ENCODE results near the gene NUTM1.
"Not testable (repeated sequence)": the region's sequence is repeated elsewhere in the genome, so short reads cannot be mapped to it uniquely, and the experiment has no call there.

NUTM1 gene

GRCh38 chr15:34337557-34338306, 5.4 kb upstream of the NUTM1 start, which contains the start of gene SLC12A6:
Gene SLC12A6, minus strand, starts transcription at chr15:34337781. Its CDS starts 1,101 bp downstream, at chr15:34336680.
- peak; percentile 92 to 94 for DNase-seq

- no peak for DNase-seq
Observed at GRCh38 chr15:34338347-34338746, 4.8 kb upstream of the NUTM1 start.

GRCh38 chr15:34339946-34340345, 3.2 kb upstream of the NUTM1 start:
- DNase-seq, result no peak

- DNase-seq, result no peak
Observed at GRCh38 chr15:34341381-34342212, 1.5 kb upstream of the NUTM1 start.

- peak in 1 of 2 donors; percentile 37 for DNase-seq
Observed at GRCh38 chr15:34342213-34342736, 840 bp upstream of the NUTM1 start.

- DNase-seq, result no peak
Observed at GRCh38 chr15:34347951-34348638, 5.0 kb downstream of the NUTM1 start.

- no peak for DNase-seq
Observed at GRCh38 chr15:34348735-34349300, 5.7 kb downstream of the NUTM1 start.

GRCh38 chr15:34349769-34350168, 6.7 kb downstream of the NUTM1 start:
- DNase-seq, result no peak

GRCh38 chr15:34352996-34353395, 9.9 kb downstream of the NUTM1 start:
- not testable (repeated sequence) for DNase-seq

- DNase-seq, result no peak
Observed at GRCh38 chr15:34353627-34354026, 10.5 kb downstream of the NUTM1 start.

- no peak for DNase-seq
Observed at GRCh38 chr15:34354286-34354685, 11.2 kb downstream of the NUTM1 start.

GRCh38 chr15:34355241-34355640, 12.1 kb downstream of the NUTM1 start:
- no peak for DNase-seq

- no peak for DNase-seq
Observed at GRCh38 chr15:34357653-34358052, 14.5 kb downstream of the NUTM1 start.

- no peak for DNase-seq
Observed at GRCh38 chr15:34358367-34358766, 15.3 kb downstream of the NUTM1 start.

- DNase-seq, result no peak
Observed at GRCh38 chr15:34358948-34359347, 15.8 kb downstream of the NUTM1 start.

- no peak for DNase-seq
Observed at GRCh38 chr15:34359416-34359815, 16.3 kb downstream of the NUTM1 start.

- DNase-seq, result no peak
Observed at GRCh38 chr15:34360298-34360697, 17.2 kb downstream of the NUTM1 start.

GRCh38 chr15:34361278-34361677, 18.2 kb downstream of the NUTM1 start:
- no peak for DNase-seq

- no peak for DNase-seq
Observed at GRCh38 chr15:34362047-34362773, 19.1 kb downstream of the NUTM1 start.

- no peak for DNase-seq
Observed at GRCh38 chr15:34364041-34364440, 20.9 kb downstream of the NUTM1 start.

- no peak for DNase-seq
Observed at GRCh38 chr15:34365091-34365825, 22.1 kb downstream of the NUTM1 start.
